Cardiac muscle cell (in vitro differentiated cells and primary cell): ENCODE data around the gene RAB7B. TPM values are rescaled to one million over a fixed set of nuclear protein-coding genes. Genes with fewer than 3 reads are reported as not detected.
A peak's percentile ranks its signal among the peaks of the same experiment; 100 is the strongest.

Source experiments
- DNase-seq, 2 donors: peaks; one replicate each; pipeline versions ENCODE4 v3.0.0 to v3.0.0-alpha.2; 2010 to 2017; ENCODE audit warnings: low read depth in 1 of 2, low spot score in 1 of 2
- H3K27ac ChIP-seq: fragments of 200-600 bp; sonication (generic); 2 replicates; pipeline ENCODE4 v1.5.1; 2016
- H3K27me3 ChIP-seq: fragments of 200-600 bp; sonication (generic); 2 replicates; pipeline ENCODE4 v1.6.0; 2016; ENCODE audit warnings: control low read depth
- H3K36me3 ChIP-seq: fragments of 200-600 bp; sonication (generic); 2 replicates; pipeline ENCODE4 v1.5.1; 2016; ENCODE audit warnings: control low read depth
- H3K4me1 ChIP-seq: fragments of 200-600 bp; sonication (generic); 2 replicates; pipeline ENCODE4 v1.8.1; 2017; ENCODE audit warnings: low read depth, mild to moderate bottlenecking, mixed run types
- H3K4me3 ChIP-seq: fragments of 200-600 bp; sonication (generic); 2 replicates; pipeline ENCODE4 v1.5.1; 2016; ENCODE audit warnings: mild to moderate bottlenecking
- H3K9me3 ChIP-seq: fragments of 200-600 bp; sonication (generic); 2 replicates; pipeline ENCODE4 v1.5.1; 2017; ENCODE audit warnings: low read depth, mild to moderate bottlenecking, control low read depth
- CTCF ChIP-seq: IDR thresholded peaks from 2 replicates; pipeline ENCODE4 v1.5.1; 2012; ENCODE audit warnings: low read depth, mild to moderate bottlenecking, low read length
- polyA plus RNA-seq: library from polyadenylated mRNA; unstranded; fragments of >200 nt; fragmentation: Nextera tagmentation; extraction: Ambion mirVana; gene quantifications from 2 replicates; pipeline ENCODE4 v1.2.1, GENCODE V29; 2016
- total RNA-seq: library from RNA; depleted of rRNA; stranded (reverse); fragments of >200 nt; gene quantifications from 2 replicates; pipeline ENCODE4 v1.2.3, GENCODE V29; 2016

The RAB7B gene
- total and polyA plus RNA-seq, 2 experiments from 2014 or later = 1.2 to 2.2 TPM

- Histone ChIP-seq H3K27ac (no peak overlapping the region), H3K9me3 (no peaks in the 10 kb centered on the region)
- no peak for TF ChIP-seq CTCF
These were observed 27.0 kb upstream of the RAB7B start for GRCh38 chr1:206030191-206030590.

DNA sequence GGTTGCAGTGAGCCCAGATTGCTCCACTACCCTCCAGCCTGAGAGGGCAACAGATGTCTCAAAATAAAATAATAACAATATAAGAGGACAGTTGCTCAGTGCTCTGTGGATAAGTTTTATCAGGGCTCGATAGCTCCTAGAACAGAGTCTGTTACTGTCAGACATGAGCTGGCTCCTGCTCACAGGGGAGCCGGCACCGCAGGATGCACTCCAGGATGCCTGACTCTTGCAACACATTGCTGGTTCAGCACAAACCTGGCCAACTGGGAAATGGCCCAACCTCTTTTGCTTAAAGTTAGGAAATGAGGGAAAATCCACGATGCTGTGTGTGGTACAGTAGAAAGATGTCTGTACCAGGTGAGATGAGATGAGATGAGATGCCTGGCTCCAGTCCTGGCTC is 26.3 kb upstream of the RAB7B start:
- Histone ChIP-seq H3K9me3 (no peaks in the 10 kb centered on the region), H3K27me3 (no peaks in the 10 kb centered on the region), H3K4me1 (peaks cover 11% of the 10 kb centered on the region), H3K4me3 (no peak overlapping the region), H3K27ac (no peak overlapping the region), H3K36me3 (no peaks in the 10 kb centered on the region)
- peak in 1 of 2 donors; percentile 86 for DNase-seq
- TF ChIP-seq CTCF = no peak

More at GRCh38 chr1:206030191-206030590, 27.0 kb upstream of the RAB7B start:
- Histone ChIP-seq H3K4me1 (peaks cover 11% of the 10 kb centered on the region), H3K36me3 (no peaks in the 10 kb centered on the region), H3K27me3 (no peaks in the 10 kb centered on the region), H3K4me3 (no peak overlapping the region)
- no peak for DNase-seq

DNA sequence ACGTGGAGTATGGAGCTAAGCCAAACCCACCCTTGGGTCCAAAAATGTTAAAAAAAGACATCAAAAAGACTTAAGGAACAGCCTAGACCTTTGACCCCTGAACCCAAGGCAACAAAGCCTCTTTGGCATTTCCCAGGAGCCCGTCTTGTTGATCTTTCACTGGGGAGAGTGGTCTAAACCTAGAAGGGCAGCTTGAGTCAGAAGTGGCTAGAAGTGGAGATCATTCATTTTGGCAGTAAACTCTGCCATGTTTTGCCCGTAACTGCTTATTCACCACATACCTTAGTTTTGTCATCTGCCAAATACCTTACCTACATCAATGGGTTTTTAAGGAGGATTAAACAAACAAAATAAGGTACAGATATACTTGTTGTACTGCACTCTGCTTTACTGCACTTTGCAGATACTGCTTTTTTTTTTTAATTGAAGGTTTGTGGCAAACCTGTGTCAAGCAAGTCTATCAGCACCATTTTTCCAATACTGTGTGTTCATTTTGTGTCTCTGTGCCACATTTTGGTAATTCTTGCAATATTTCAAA is 22.2 kb upstream of the RAB7B start:
- no peaks in the 10 kb centered on the region for H3K27me3 ChIP-seq
- no peaks in the 10 kb centered on the region for H3K9me3 ChIP-seq
- H3K4me1 ChIP-seq = no peaks in the 10 kb centered on the region
- H3K27ac ChIP-seq = no peak overlapping the region
- no peak for TF ChIP-seq CTCF
- no peak overlapping the region for H3K4me3 ChIP-seq
- no peak for DNase-seq
- no peaks in the 10 kb centered on the region for H3K36me3 ChIP-seq

GRCh38 chr1:206023695-206024094 is 20.5 kb upstream of the RAB7B start, which contains the start of gene CTSE:
CTSE (minus strand) TSS chr1:206023895; CDS start chr1:206023791, 104 bp downstream.
- no peak for TF ChIP-seq CTCF
- Histone ChIP-seq H3K27ac (no peak within 1 kb of the TSS), H3K4me3 (no peak within 1 kb of the TSS), H3K4me1 (no peaks in the 10 kb centered on the region), H3K9me3 (no peaks in the 10 kb centered on the region), H3K36me3 (no peaks in the 10 kb centered on the region), H3K27me3 (no peaks in the 10 kb centered on the region)
- no peak for DNase-seq

GRCh38 chr1:206022766-206023165 is 19.6 kb upstream of the RAB7B start:
- no peaks in the 10 kb centered on the region for H3K27me3 ChIP-seq
- H3K4me3 ChIP-seq = no peak overlapping the region
- H3K36me3 ChIP-seq = no peaks in the 10 kb centered on the region
- no peak for DNase-seq
- no peak overlapping the region for H3K27ac ChIP-seq
- no peak for TF ChIP-seq CTCF
- no peaks in the 10 kb centered on the region for H3K4me1 ChIP-seq
- no peaks in the 10 kb centered on the region for H3K9me3 ChIP-seq
